ENCODE measurements around the gene NSUN2.

The NSUN2 gene

GRCh38 chr5:6578676-6579343 is 54.0 kb downstream of the NSUN2 start:
- no peak for DNase-seq (ENCODE audit: extremely low read depth, insufficient read length)
- H3K27me3 ChIP-seq (replicated peaks; ENCODE audit: control insufficient read depth, insufficient read depth, low read length): no peaks in the 10 kb centered on the region; the same call in none of the 2 replicates

GRCh38 chr5:6576861-6577501 is 55.9 kb downstream of the NSUN2 start:
- no peak overlapping the region for H3K4me3 ChIP-seq (replicated peaks; ENCODE audit: low read depth, low read length)
- H3K27me3 ChIP-seq (replicated peaks; ENCODE audit: control insufficient read depth, insufficient read depth, low read length): no peaks in the 10 kb centered on the region; the same call in none of the 2 replicates
- DNase-seq (ENCODE audit: extremely low read depth, insufficient read length): no peak
- no peaks in the 10 kb centered on the region for H3K36me3 ChIP-seq (ENCODE audit: control insufficient read depth, insufficient read depth, low read length)
- TF ChIP-seq, protein P1, sequence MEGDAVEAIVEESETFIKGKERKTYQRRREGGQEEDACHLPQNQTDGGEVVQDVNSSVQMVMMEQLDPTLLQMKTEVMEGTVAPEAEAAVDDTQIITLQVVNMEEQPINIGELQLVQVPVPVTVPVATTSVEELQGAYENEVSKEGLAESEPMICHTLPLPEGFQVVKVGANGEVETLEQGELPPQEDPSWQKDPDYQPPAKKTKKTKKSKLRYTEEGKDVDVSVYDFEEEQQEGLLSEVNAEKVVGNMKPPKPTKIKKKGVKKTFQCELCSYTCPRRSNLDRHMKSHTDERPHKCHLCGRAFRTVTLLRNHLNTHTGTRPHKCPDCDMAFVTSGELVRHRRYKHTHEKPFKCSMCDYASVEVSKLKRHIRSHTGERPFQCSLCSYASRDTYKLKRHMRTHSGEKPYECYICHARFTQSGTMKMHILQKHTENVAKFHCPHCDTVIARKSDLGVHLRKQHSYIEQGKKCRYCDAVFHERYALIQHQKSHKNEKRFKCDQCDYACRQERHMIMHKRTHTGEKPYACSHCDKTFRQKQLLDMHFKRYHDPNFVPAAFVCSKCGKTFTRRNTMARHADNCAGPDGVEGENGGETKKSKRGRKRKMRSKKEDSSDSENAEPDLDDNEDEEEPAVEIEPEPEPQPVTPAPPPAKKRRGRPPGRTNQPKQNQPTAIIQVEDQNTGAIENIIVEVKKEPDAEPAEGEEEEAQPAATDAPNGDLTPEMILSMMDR (IDR thresholded peaks at IDR 0.05; ENCODE audit: insufficient read depth, low read length, poor library complexity, severe bottlenecking): peak; percentile 62

More at GRCh38 chr5:6578676-6579343, 54.0 kb downstream of the NSUN2 start:
- Histone ChIP-seq H3K36me3 (ENCODE audit: control insufficient read depth, insufficient read depth, low read length) (no peaks in the 10 kb centered on the region), H3K4me3 (replicated peaks; ENCODE audit: low read depth, low read length) (no peak overlapping the region)
- TF ChIP-seq, protein P1 (IDR thresholded peaks at IDR 0.05; ENCODE audit: insufficient read depth, low read length, poor library complexity, severe bottlenecking): no peak

DNA sequence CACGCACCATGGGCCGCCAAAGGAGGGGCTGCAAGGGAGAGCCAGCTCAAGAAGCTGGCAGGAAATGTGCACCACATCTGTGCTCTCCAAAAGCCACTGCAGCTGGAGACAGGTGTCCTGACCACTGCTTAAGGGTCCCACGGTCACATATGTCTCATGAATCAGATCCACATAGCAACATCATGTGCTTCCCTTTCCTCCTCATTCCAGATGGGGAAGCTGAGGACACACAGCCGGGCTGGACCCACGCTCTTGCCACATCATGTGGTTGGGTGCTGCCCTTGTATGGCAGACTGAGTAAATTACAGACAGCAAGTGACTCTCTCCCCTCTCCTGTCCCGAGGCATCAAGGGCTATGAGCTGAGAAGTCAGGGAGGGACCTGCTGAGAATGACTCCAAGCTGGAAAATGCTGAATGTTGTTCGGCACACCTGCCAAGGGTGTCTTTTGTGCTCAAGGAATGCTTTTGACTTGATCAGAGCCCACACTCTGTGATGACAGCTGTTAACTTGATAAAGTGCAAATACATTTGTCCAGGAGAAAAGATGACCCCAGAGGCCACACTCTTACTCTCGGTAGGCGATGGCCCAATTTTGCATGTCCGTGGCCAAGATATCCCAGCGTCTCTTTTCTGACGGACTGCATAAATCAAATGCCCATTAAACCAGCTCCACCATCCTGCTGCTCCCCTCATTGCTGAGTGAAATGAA is 58.2 kb downstream of the NSUN2 start:
- H3K36me3 ChIP-seq (ENCODE audit: control insufficient read depth, insufficient read depth, low read length): no peaks in the 10 kb centered on the region
- H3K4me3 ChIP-seq (replicated peaks; ENCODE audit: low read depth, low read length): no peak overlapping the region
- H3K27me3 ChIP-seq (replicated peaks; ENCODE audit: control insufficient read depth, insufficient read depth, low read length): no peaks in the 10 kb centered on the region; the same call in none of the 2 replicates
- no peak for DNase-seq (ENCODE audit: extremely low read depth, insufficient read length)
- TF ChIP-seq, protein P1 (IDR thresholded peaks at IDR 0.05; ENCODE audit: insufficient read depth, low read length, poor library complexity, severe bottlenecking): no peak

GRCh38 chr5:6574111-6574510 is 58.7 kb downstream of the NSUN2 start:
- H3K27me3 ChIP-seq (replicated peaks; ENCODE audit: control insufficient read depth, insufficient read depth, low read length): no peaks in the 10 kb centered on the region; the same call in none of the 2 replicates
- no peak for DNase-seq (ENCODE audit: extremely low read depth, insufficient read length)
- H3K36me3 ChIP-seq (ENCODE audit: control insufficient read depth, insufficient read depth, low read length): no peaks in the 10 kb centered on the region
- TF ChIP-seq, protein P1 (IDR thresholded peaks at IDR 0.05; ENCODE audit: insufficient read depth, low read length, poor library complexity, severe bottlenecking): no peak
- H3K4me3 ChIP-seq (replicated peaks; ENCODE audit: low read depth, low read length): no peak overlapping the region

- no peak for DNase-seq (ENCODE audit: extremely low read depth, insufficient read length)
- H3K36me3 ChIP-seq (ENCODE audit: control insufficient read depth, insufficient read depth, low read length): no peaks in the 10 kb centered on the region
- no peaks in the 10 kb centered on the region; the same call in none of the 2 replicates for H3K27me3 ChIP-seq (replicated peaks; ENCODE audit: control insufficient read depth, insufficient read depth, low read length)
- TF ChIP-seq, protein P1 (IDR thresholded peaks at IDR 0.05; ENCODE audit: insufficient read depth, low read length, poor library complexity, severe bottlenecking): no peak
- H3K4me3 ChIP-seq (replicated peaks; ENCODE audit: low read depth, low read length): no peak overlapping the region
Measured at GRCh38 chr5:6573651-6574101, 59.2 kb downstream of the NSUN2 start.
